Epithelial cell of umbilical artery (primary cell): ENCODE measurements around the gene BMP5. TPM values are rescaled to one million over a fixed set of nuclear protein-coding genes. Genes with fewer than 3 reads are reported as not detected.

ENCODE experiments used
- total RNA-seq: library from RNA; depleted of rRNA; stranded (reverse); fragments of >200 nt; gene quantifications from 2 replicates; pipeline ENCODE4 v1.2.3, GENCODE V29; 2014

Gene BMP5
- not detected in 2 replicates for total RNA-seq

GRCh38 chr6:55875400-55875799 is at the start of gene BMP5:
BMP5 (minus strand) TSS chr6:55875590; CDS start chr6:55874865, 725 bp downstream.

